ENCODE data around the gene FAM83B. TPM values are rescaled to one million over a fixed set of nuclear protein-coding genes. Genes with fewer than 3 reads are reported as not detected.
"Not testable (repeated sequence)": the region's sequence is repeated elsewhere in the genome, so short reads cannot be mapped to it uniquely, and the experiment has no call there.

Gene FAM83B
- total and polyA plus RNA-seq, 8 donors, result 0.16 to 10.0 (median 3.8) TPM

GRCh38 chr6:54817834-54818233 is 28.7 kb upstream of the FAM83B start:
- TF ChIP-seq CTCF (IDR thresholded peaks at IDR 0.05), result no peak
- no peaks in the 10 kb centered on the region for H3K36me3 ChIP-seq
- H3K4me3 ChIP-seq, result no peak overlapping the region
- H3K9me3 ChIP-seq, result peaks cover 0 to 3% of the 10 kb centered on the region in 2 donors
- H3K4me1 ChIP-seq, result no peaks in the 10 kb centered on the region
- intact Hi-C loops (cut with DNase I), result no loop called here
- no peak overlapping the region for H3K27ac ChIP-seq
- ATAC-seq (no peak), DNase-seq (no peak)
- no peaks in the 10 kb centered on the region for H3K27me3 ChIP-seq

GRCh38 chr6:54824225-54824624 is 22.3 kb upstream of the FAM83B start:
- H3K36me3 ChIP-seq; intact Hi-C loops (cut with DNase I); H3K27me3 ChIP-seq; DNase-seq; H3K27ac ChIP-seq; H3K4me3 ChIP-seq; H3K4me1 ChIP-seq; ATAC-seq; H3K9me3 ChIP-seq: not testable (repeated sequence)

DNA sequence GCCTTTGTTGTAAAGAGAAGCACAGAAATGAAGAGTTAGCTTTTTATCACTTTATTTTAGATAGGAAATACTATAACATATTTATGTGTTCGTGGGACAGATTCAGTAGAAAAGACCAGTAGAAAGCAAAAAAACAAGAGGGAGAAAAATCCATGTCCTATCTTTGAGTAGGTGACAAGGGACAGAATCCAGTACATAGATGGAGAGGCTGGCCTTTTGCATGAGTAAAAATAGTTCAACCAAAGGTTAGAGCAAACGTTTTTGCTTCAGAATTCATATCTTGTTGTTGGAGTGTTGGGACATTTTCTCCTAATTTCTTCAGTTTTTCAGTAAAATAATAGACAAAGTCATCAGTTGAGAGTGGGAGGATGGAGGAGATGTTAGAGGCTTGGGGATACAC is 19.6 kb upstream of the FAM83B start:
- DNase-seq (no peak), ATAC-seq (no peak)
- intact Hi-C loops (cut with DNase I), result no loop called here
- Histone ChIP-seq H3K36me3 (no peaks in the 10 kb centered on the region), H3K4me3 (no peak overlapping the region), H3K27me3 (no peaks in the 10 kb centered on the region), H3K9me3 (peaks cover 0 to 6% of the 10 kb centered on the region in 2 donors), H3K27ac (no peak overlapping the region), H3K4me1 (no peaks in the 10 kb centered on the region)
- no peak for TF ChIP-seq CTCF (IDR thresholded peaks at IDR 0.05)

- no peaks in the 10 kb centered on the region for H3K9me3 ChIP-seq
- DNase-seq (no peak), ATAC-seq (no peak)
- H3K27me3 ChIP-seq, result no peaks in the 10 kb centered on the region
- no peak for TF ChIP-seq CTCF (IDR thresholded peaks at IDR 0.05)
- H3K4me1 ChIP-seq, result no peaks in the 10 kb centered on the region
- no peak overlapping the region for H3K4me3 ChIP-seq
- no peak overlapping the region for H3K27ac ChIP-seq
- no peaks in the 10 kb centered on the region for H3K36me3 ChIP-seq
- intact Hi-C loops (cut with DNase I), result no loop called here
Observed at GRCh38 chr6:54830216-54830615, 16.4 kb upstream of the FAM83B start.

DNA sequence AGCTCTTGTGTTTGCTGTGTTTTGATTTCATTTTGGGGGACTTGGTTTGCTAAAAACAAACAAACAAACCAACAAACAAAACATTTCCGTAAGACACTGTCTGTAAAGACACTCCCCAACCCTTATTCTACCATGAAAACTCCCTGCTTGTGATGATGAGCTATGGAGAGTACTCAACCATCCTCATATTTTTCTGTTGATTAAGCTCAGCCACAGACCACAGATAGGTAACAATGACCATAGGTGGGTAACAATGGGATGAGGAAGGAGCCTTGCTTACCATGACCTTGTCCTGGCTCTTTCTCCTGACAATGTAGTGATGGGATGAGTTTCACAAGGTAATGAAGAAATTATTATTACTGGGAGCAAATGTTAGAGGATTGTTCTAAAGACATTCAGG is 11.4 kb upstream of the FAM83B start:
- Histone ChIP-seq H3K4me3 (no peak overlapping the region), H3K9me3 (peaks cover 0 to 3% of the 10 kb centered on the region in 2 donors), H3K27ac (no peak overlapping the region), H3K36me3 (no peaks in the 10 kb centered on the region), H3K4me1 (no peaks in the 10 kb centered on the region), H3K27me3 (no peaks in the 10 kb centered on the region)
- no peak for ATAC-seq
- no peak for DNase-seq
- no peak for TF ChIP-seq CTCF (IDR thresholded peaks at IDR 0.05)
- intact Hi-C loops (cut with DNase I), result no loop called here

Measured in left lung (tissue), 10 donors.